CMK (cell line): ENCODE measurements around the gene SMCP.

Source experiments
- DNase-seq: peaks from one replicate; pipeline ENCODE4 v3.0.0-alpha.2; 2010; ENCODE audit warnings: low read depth

The SMCP gene, protein sequence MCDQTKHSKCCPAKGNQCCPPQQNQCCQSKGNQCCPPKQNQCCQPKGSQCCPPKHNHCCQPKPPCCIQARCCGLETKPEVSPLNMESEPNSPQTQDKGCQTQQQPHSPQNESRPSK

DNA sequence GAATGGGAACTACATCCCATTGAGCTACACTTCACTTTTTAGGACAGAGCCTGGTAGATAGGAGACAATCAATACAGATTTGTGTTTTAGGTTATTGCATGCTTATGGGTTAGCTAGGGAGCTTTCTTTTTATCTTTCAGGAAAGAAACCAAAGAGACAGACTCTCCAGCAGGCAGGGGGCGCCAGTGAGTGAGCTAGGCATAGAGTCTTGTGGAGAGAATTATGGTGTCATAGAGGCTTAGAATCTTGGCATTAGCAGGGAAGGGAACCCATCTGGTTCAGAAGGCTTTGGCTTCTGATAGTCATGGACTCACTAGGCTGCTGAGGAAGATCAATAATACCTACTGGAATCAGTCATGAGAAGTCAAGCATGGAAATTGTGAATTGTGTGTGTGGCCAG is at the start of gene SMCP:
TSS of gene SMCP (plus strand) at position 281 of the 400 bp plus-strand sequence. CDS start 6,101 bp downstream, outside the sequence.
- DNase-seq, result no peak

DNA sequence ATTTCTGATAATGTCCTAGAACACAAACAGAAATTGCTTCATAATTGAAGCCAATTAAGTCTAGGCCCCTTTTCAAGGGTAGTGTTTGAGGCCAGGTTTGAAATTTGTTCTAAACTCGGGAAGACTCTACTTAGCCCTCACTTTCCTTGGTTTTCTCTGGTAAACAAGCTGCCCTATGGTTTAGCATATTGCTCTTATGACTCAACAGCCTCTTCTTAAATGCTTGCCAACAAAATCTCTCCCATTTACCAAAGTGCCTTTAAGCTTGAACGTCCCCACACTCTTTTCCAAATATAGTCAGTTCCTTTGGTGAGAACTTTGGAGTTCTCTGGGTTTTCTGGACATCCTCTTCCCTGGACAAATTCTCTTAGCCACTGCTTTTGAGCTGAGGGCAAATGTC is 41.3 kb upstream of the SMCP start:
- no peak for DNase-seq

DNA sequence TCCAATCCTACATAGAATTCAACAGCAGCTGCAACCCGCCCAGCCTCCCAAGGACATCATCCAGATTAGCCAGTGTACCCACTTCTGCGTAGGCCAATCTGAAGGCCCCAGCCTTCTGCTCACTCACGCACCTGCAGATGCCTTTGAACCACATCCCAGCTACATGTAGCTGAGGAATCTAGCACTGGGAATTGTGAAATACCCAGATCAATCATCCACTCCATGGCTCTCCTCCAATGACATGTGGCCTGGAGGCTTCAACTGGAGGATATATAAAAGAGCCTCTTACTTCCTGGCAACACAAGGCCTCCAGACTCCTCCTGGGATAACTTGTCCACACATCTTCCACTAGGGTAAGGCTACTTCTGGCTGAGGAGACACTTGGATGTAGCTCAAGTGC is 35.6 kb upstream of the SMCP start, which contains the start of gene LCE6A:
TSS of gene LCE6A (plus strand) at position 301 of the 400 bp plus-strand sequence. CDS start 665 bp downstream, outside the sequence.
- DNase-seq, result no peak

DNA sequence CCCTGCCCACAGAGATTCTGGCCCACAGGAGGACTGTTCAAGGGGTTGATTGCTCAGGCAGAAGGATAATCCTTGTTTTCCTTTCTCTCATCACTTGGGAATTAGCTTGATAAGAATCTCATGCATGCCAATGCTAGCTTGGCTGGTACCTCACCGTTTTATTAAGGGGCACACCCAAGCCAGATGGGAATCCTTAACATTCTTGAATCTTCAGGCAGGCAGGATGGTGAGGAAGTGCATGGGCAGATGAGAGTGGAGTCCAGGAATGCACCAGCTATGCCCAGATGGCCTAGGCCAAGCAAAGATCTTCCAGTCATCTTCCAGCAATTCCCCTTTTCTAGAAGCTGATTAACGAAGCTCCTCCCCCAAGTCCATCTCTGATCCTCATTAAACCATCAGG is 22.5 kb upstream of the SMCP start:
- no peak for DNase-seq

DNA sequence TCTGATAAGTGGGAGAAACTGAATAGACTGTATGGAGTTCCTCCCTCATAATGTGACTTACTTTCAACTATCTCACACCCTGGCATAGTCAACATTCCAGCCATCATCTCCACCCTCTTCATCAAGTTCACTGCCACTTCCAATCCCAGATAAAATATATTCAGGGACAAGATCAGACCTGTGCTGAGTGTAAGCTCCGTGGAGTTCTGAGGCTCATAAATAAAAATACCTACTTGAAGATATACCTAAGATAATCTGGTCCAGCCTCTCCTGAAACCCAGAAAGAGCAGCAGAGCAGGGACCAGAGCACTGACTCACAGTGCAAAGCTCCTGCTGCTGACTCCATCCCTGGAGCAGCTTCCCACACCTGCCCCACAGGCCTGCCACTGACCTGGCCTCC is 20.1 kb upstream of the SMCP start:
- DNase-seq, result no peak

DNA sequence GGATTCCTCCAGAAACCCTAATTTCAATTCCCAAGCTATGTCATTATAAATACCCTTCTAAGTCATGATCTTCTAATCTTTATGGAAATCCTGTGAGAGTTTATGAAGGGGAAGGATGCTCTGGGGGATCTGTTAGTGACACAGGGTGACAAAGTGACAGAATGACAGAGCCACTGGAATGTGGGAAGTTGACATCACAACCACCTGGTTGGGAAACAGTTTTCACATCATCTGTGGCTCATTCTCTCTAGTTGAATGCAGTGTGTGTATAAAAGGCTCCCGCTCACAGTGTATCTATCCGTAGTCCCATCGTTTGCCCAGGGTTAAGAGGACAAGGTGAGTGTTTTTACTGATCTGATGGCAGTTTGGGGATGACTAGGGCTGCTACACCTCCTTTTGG is 18.4 kb upstream of the SMCP start, which contains the start of gene LCE7A:
TSS of gene LCE7A (plus strand) at position 301 of the 400 bp plus-strand sequence. CDS start 702 bp downstream, outside the sequence.
- DNase-seq, result no peak

DNA sequence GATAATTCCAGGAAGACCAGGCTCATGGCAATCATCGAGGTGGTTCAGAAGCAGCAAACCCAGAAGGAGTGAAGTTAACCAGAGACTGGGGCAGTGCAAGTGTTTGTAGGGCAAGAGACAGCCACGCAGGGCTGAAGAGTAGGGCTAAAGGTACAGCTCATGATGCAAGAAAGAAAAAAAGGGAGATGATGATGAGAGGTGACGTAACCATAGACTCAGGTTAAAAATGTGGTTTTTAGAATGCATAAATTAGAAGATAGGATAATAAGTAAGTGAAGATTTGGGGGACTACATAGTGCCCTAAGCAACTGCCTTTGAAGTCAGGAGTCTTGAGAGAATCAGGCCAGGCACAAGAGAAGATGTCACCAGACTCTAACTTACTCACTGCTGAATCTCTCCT is 18.0 kb upstream of the SMCP start:
- no peak for DNase-seq

DNA sequence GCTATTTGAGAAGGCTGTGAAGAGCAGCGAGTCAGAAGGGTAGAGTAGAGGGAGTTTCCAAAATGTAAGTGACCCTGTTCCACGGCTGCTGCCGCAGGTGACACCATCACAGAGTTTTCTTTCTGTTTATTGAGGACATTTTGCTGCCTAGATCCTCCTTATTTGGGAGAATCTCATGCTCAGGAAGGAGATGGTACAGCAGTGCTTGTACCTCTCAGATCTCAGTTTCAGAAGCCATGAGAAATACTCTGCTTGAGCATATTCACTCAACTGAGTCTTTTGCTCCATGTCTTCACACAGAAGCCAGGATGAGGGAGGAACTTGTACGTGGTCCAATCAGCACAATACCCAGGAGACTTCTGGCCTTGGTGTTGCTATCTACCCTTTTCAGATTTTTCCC is 16.7 kb upstream of the SMCP start:
- no peak for DNase-seq

DNA sequence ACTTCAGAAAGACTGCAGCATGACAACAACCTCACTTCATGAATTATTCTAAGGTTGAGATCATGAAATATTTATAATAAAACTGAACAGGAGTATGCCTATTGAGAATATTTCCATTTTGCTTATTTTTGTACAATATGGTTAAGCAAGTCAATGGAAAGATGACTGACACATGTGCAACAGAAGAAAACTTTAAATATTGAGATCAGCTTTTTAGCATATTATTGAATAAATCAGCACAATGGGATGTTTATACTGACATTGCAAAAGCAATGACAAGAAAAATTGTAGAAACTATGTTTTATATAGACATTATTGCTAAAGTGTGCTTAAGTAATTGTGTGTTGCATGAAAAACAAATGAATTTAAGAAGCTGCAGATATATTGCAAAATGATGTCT is 13.7 kb upstream of the SMCP start:
- no peak for DNase-seq

DNA sequence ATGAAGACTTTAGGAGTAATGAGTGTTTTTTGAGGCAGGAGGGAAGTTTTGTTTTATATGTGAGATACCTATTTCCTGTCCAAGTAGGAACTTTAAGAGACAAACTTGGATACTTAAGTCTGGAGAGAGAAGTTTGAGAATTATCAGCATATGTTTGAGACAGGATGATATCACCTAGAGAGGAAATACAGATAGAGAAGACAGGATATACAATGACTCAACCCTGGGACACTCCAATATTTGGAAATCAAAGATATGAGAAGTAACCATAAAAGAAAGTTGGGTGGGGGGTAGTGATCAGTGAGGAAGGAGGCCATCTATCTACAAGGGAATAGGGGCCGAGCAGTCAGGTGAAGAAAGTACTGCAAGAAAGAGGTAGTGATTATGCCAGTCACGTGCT is 11.8 kb upstream of the SMCP start:
- no peak for DNase-seq

DNA sequence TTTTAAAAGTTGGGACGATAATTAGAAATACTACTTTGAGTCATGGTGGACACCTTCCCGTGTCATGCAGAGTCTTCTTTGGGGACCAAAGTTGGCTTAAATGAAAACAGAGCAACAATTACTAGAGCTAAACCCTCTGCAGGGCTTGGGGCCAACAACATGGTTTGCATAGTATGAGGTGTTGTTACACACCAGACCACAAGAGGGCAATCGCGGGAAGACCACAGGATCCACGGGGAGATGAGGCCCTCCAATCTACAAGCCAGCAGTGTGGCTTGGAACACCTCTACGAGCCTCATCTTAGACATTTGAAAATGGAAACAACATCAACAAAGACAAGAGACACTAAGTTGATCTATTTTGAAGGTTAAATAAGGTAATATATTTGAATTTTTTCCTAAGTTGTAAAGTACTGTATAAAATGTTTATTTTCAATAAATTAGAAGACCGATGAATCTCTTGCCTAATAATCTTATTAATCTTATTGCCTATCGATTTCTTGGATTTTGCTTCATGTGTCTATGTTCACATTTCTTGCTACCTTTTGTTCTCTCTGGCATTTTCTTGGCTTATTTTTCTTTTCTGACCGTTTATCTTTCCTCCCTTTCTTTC is 8.2 kb upstream of the SMCP start:
- peak; percentile 14 for DNase-seq

DNA sequence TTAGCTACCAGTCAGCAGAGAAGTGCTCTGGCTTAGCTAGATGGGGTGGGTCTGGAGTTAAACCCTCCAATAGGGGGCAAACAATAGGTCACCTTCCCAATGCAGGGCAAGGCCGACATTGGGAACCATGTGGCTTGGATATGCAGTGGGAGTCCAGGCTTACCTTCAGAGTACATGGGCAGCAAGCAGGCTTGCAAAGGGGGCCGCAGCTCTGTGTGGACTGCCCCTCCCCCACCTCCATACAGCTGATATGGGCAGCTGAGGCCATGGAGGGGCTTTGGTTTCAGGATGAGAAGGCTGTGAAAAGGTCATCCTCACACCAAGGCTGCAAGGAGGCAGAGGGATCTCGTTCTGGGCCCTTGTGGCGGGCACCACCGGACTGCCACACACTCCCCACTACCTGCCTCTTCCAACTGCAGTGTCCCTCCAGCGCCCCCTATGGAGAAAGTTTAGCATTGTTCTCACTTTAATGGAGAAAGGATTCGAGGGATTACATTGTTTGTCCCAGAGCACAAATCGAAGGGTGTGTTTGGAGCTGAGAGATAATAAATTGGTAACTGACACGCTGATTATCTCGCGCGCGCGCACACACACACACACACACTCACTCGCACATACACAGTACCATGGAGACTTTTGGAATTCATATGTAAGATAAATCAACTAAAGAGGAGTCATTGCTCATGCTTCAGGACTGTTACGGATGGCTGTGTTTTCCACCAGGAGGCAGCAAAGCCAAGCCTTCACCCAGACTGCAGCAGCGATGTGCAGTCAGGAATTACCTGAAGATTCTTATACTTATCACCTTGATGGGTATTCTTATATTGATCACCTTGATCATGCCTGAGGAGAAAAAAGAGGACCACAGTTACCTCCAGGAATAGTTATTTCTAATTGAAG is 7.0 kb upstream of the SMCP start:
- DNase-seq, result no peak

DNA sequence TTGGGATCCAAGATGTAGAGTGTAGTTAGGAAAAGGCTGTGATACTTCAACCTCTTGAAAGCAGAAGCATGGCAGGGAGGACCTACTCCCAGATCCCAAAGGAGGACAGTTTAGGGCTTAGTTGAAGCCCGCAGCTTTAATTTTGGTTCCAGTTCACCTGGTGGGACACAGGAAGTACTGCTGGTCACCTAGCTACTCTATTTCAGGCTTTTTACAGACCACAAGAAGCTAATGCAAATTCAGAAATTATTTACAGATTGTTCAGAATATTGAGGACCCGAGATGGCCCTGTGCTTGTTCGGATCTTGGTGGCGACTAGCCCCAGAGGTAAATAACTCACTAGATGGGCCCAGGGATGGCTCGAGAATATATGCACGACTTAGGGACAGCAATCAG is 6.4 kb upstream of the SMCP start:
- no peak for DNase-seq

DNA sequence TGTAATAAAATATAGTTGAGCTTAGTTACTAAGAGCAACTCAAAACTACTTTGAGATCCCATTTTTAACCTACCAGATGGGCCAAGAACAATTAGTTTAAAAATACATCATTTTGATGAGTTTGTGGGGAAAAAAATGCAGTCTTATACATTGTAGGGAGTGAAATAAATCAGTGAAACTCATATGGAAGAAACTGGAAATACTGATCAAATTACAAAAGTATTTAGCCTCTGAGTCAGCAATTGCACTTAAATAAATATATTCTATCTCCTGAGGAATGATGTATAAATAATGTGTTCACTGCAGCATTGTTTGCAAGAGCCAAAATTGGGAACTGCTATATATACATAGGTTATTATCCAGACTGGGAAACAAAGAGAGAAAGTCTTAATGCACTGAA is 4.6 kb upstream of the SMCP start:
- DNase-seq, result no peak

DNA sequence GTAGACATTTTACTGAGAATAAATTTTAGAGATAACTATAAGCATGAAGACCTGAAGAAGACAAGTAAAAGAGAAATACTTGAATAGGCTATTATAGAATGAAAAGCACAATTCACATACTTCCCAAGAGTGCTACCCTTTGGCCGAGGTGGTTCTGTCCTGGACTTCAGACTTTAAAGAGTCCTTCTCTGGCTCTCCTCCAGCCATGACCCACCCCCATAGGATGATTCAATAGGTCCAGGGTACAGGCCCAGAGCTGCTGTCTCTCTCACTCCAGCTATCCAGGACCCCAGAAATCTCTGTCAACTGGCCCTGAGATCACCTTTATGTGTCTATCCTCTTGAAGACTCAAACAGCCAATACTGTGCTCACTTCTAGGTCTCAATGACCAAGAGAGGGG is 1.3 kb upstream of the SMCP start:
- no peak for DNase-seq

DNA sequence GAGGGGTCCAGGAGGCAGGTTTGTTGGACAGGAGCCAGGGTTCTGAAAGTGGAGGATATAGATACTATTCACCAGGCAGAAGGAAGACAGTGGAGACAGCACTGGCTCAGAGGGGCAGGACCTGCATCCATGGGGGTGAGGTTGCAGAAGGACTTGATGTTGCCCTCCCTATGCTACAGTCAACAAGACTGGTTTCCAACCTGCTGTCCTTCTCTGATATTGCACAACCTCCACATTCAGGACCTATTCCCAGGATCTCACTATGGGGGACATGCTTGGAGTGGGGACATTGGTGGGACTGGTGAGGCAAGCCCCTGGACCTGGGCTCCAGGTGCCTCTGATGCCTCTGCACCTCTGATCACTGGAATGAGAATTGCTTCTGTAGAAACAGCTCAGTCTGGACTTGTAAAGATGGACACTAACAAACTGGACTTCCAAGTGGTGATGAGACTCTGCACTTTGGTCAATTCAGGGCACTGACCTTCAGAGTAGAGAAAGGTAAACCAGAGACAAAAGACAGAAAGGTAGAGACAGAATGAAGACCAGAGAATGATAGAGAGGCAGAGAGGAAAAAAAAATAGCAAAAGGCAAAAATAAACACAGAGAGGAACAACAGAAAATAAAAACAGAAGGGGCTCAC is 1.6 kb downstream of the SMCP start:
- DNase-seq, result no peak

DNA sequence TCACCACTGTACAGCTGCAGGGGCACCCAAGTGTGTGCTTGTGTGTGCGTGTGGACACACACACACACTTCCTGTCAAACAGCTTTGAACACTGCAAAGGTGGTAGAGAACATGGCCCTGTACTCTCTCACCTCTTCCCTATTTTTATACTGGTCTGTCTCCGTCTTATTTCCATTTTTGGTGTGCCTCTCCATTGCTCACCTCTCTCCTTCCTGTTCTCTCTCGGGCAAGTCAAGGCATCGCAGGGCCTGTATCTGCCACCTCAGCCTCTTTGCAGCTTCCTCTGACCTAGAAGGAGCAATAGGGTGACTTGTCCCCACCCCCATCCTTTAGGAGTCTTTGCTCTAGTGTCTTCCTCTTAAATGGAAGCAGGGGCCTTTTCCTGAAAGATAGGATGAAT is 2.2 kb downstream of the SMCP start:
- DNase-seq, result no peak

DNA sequence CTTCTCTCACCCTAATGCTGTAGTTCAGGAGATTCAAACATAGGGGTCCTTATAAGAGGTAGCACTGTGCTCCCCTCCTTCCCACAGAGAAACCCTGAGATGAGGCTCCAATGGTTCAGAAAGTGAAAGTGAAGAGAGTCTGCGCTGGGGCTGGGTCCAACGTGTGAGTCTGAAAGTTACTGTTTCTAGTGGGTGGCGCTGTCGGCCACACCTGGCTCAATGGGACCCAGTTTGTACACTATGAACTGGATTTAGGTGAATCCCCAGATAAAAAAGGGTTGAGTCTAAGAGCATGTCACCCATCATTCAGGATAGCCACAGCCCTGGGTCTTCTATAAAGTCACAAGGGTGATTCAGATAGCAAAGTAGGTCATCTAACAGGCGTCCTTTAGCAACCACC is 2.8 kb downstream of the SMCP start:
- no peak for DNase-seq

DNA sequence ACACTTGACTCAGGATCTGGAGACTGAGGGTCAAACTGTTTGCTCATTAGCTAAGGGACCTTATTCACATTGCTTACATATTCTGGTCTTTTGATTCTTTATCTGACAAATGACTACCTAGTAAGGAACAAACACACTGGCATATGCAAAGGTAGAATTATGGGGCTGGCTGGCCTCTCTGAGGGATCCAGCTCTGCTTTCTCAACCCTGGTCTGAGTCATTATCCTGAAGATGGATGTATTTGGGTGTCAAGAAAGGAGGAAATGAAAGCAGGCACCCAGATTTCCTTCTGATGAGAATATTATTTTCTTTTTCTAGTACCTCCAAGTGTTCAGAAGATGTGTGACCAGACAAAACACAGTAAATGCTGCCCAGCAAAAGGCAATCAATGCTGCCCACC is 6.0 kb downstream of the SMCP start:
- DNase-seq, result no peak

DNA sequence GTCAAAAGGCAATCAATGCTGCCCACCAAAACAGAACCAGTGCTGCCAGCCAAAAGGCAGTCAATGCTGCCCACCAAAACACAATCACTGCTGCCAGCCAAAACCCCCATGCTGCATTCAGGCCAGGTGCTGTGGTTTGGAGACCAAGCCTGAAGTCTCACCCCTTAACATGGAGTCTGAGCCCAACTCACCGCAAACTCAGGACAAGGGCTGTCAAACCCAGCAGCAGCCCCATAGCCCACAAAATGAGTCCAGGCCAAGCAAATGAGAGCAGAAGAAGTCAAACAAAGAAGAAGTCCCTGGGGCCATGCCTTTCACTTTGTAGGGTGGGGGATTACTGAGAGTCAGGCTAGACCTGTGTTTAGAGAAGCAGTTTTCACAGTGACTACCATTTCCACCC is 6.4 kb downstream of the SMCP start:
- no peak for DNase-seq

DNA sequence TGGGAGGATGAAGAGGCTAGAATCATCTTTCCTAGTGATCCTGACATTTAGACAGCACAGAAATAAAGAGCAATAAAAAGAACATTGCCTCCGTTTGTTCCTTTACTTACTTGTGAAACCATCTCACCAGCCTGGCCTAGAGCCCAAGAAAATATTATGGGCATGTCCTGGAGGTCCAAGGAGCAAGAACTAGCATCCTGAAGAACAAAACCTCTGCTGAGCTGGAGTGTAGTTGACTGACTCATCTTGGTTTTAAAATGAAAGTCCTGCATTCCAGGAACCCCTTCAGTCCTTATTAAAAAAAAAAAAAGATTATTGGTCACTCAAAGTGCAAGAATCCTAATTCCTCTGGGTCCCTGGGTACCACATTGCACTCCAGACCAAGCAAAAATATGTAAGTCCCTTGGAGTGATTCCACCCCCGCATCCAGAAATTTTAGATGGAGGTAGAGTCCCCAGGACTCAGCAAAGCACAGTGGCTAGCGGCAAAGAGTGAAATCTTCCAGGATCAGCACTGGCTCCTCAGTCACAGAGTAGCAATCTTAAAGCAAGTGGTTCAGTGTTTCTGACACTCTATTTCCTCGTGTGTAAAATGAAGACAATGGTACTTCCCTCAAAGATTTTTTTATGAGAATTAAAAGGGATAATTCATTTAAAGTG is 7.0 kb downstream of the SMCP start:
- no peak for DNase-seq

DNA sequence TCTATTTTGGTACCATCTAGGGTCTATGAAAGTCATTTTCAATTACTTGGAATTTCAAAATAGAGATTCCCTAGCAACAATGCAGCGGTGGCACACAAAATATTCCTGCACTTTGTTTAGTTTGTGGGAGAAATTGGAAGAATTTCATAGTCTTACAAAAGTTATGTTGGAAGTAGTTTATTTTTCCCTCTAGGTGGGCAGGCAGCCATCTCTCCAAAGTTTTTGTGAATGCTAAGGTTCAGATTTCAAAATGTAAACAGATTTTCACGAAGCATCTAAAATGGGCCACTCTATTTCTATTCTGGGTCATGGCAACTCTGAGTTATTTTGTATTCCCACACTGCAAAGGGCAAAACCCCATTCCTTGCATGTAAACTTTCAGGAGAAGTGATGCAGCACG is 8.0 kb downstream of the SMCP start:
- DNase-seq, result no peak
